Endothelial cell (in vitro differentiated cells): Measurements from ENCODE around the gene SLC5A10. TPM values are rescaled to one million over a fixed set of nuclear protein-coding genes. Genes with fewer than 3 reads are reported as not detected.
A peak's percentile ranks its signal among the peaks of the same experiment; 100 is the strongest.

ENCODE experiments used
- DNase-seq: peaks from one replicate; pipeline ENCODE4 v3.0.0; 2021; ENCODE audit warnings: low spot score
- H3K27ac Mint-ChIP-seq: one replicate; pipeline ENCODE4 v1.8.0; 2021; ENCODE audit warnings: mixed read lengths, inconsistent platforms; ENCODE audit not compliant: unreplicated experiment
- H3K27me3 Mint-ChIP-seq: one replicate; pipeline ENCODE4 v1.8.0; 2021; ENCODE audit warnings: mild to moderate bottlenecking, moderate library complexity, mixed read lengths, inconsistent platforms; ENCODE audit not compliant: unreplicated experiment
- H3K36me3 Mint-ChIP-seq: one replicate; pipeline ENCODE4 v1.8.0; 2021; ENCODE audit warnings: mild to moderate bottlenecking, low read depth, mixed read lengths, inconsistent platforms; ENCODE audit not compliant: unreplicated experiment
- H3K4me1 Mint-ChIP-seq: one replicate; pipeline ENCODE4 v1.8.0; 2021; ENCODE audit warnings: mild to moderate bottlenecking, mixed read lengths, inconsistent platforms; ENCODE audit not compliant: unreplicated experiment
- H3K4me3 Mint-ChIP-seq: one replicate; pipeline ENCODE4 v1.8.0; 2021; ENCODE audit warnings: mild to moderate bottlenecking, mixed read lengths, inconsistent platforms; ENCODE audit not compliant: unreplicated experiment
- H3K9me3 Mint-ChIP-seq: one replicate; pipeline ENCODE4 v1.8.0; 2021; ENCODE audit warnings: mixed read lengths, inconsistent platforms; ENCODE audit not compliant: unreplicated experiment
- CTCF ChIP-seq: fragments of 200-600 bp; sonication (generic); IDR thresholded peaks from one replicate; pipeline ENCODE4 v1.5.0; 2021; ENCODE audit warnings: antibody characterized with exemption; ENCODE audit not compliant: unreplicated experiment
- total RNA-seq: library from RNA; stranded (reverse); fragmentation: NEBNext Ultra II Directional; extraction: Animal tissue kit (Norgen Biotek cat#: 25700); gene quantifications from one replicate; pipeline ENCODE4 v1.2.1, GENCODE V29; 2021; ENCODE audit not compliant: unreplicated experiment

The SLC5A10 gene
- total RNA-seq, 1 donor from 2014 or later: 0.08 TPM

GRCh38 chr17:18968345-18968744 lies 16.4 kb downstream of the SLC5A10 start:
- H3K4me3 Mint-ChIP-seq: peak overlapping the region; percentile 56
- H3K27me3 Mint-ChIP-seq: peaks cover 15% of the 10 kb centered on the region
- H3K27ac Mint-ChIP-seq: peak overlapping the region; percentile 97

GRCh38 chr17:18968945-18969887 lies 17.3 kb downstream of the SLC5A10 start:
- no peaks in the 10 kb centered on the region for H3K9me3 Mint-ChIP-seq
- H3K27me3 Mint-ChIP-seq: peaks cover 15% of the 10 kb centered on the region
- no peaks in the 10 kb centered on the region for H3K36me3 Mint-ChIP-seq
- H3K4me1 Mint-ChIP-seq: peaks cover 30% of the 10 kb centered on the region
- H3K4me3 Mint-ChIP-seq: no peak overlapping the region
- no peak for TF ChIP-seq CTCF
- peak overlapping the region; percentile 97 for H3K27ac Mint-ChIP-seq
- DNase-seq: no peak

More at GRCh38 chr17:18968345-18968744, 16.4 kb downstream of the SLC5A10 start:
- peaks cover 32% of the 10 kb centered on the region for H3K4me1 Mint-ChIP-seq
- no peak for TF ChIP-seq CTCF
- H3K36me3 Mint-ChIP-seq: no peaks in the 10 kb centered on the region
- DNase-seq: peak; percentile 67
- no peaks in the 10 kb centered on the region for H3K9me3 Mint-ChIP-seq

- no peaks in the 10 kb centered on the region for H3K36me3 Mint-ChIP-seq
- no peak overlapping the region for H3K4me3 Mint-ChIP-seq
- H3K9me3 Mint-ChIP-seq: no peaks in the 10 kb centered on the region
- peaks cover 9% of the 10 kb centered on the region for H3K27me3 Mint-ChIP-seq
- H3K4me1 Mint-ChIP-seq: peaks cover 26% of the 10 kb centered on the region
- H3K27ac Mint-ChIP-seq: peak overlapping the region; percentile 67
- DNase-seq: no peak
- no peak for TF ChIP-seq CTCF
Observed at GRCh38 chr17:18970582-18971480, 18.9 kb downstream of the SLC5A10 start.

GRCh38 chr17:18971801-18972200 lies 19.8 kb downstream of the SLC5A10 start:
- H3K36me3 Mint-ChIP-seq: no peaks in the 10 kb centered on the region
- no peaks in the 10 kb centered on the region for H3K9me3 Mint-ChIP-seq
- H3K27me3 Mint-ChIP-seq: peaks cover 7% of the 10 kb centered on the region
- no peak for DNase-seq
- no peak for TF ChIP-seq CTCF
- no peak overlapping the region for H3K27ac Mint-ChIP-seq
- peaks cover 26% of the 10 kb centered on the region for H3K4me1 Mint-ChIP-seq
- no peak overlapping the region for H3K4me3 Mint-ChIP-seq
